Upper lobe of right lung (tissue), 1 donor: ENCODE results near the gene PTPRB. TPM values are rescaled to one million over a fixed set of nuclear protein-coding genes. Genes with fewer than 3 reads are reported as not detected.

Experiments
- ATAC-seq: fragments of 200-7000 bp; cut with Tn5 transposase; one replicate; pipeline ENCODE4 v1.9.1; 2020; ENCODE audit warnings: mild to moderate bottlenecking, moderate library complexity
- DNase-seq: peaks from one replicate; pipeline ENCODE4 v3.0.0-alpha.2; 2020
- H3K27ac ChIP-seq: fragments of 200-600 bp; one replicate; pipeline ENCODE4 v1.8.0; 2022
- H3K27me3 ChIP-seq: fragments of 200-600 bp; one replicate; pipeline ENCODE4 v1.8.0; 2022; ENCODE audit warnings: mild to moderate bottlenecking
- H3K36me3 ChIP-seq: fragments of 200-600 bp; one replicate; pipeline ENCODE4 v1.8.0; 2022
- H3K4me1 ChIP-seq: fragments of 200-600 bp; one replicate; pipeline ENCODE4 v1.8.0; 2022
- H3K4me3 ChIP-seq: fragments of 200-600 bp; one replicate; pipeline ENCODE4 v1.8.0; 2022; ENCODE audit warnings: mild to moderate bottlenecking
- H3K9me3 ChIP-seq: fragments of 200-600 bp; one replicate; pipeline ENCODE4 v1.8.0; 2022
- intact Hi-C: fragments of 100-400 bp; cut with DNase I; formaldehyde crosslinking; loops from one replicate; pipeline ENCODE4 v1.11.0; 2022
- total RNA-seq: library from RNA; stranded (reverse); fragmentation: NEBNext Ultra II Directional; extraction: Animal tissue kit (Norgen Biotek cat#: 25700); gene quantifications from one replicate; pipeline ENCODE4 v1.2.1, GENCODE V29; 2021
- TF ChIP-seq, protein P1 (sequence below): fragments of 200-600 bp; IDR thresholded peaks from one replicate; pipeline ENCODE4 v1.8.0; 2022; ENCODE audit warnings: antibody characterized with exemption
- donor health status: DM: no; HTN: yes; CAD: no; lungs with severe emphysema.

The PTPRB gene
- total RNA-seq, 1 donor from 2014 or later: 196 TPM

DNA sequence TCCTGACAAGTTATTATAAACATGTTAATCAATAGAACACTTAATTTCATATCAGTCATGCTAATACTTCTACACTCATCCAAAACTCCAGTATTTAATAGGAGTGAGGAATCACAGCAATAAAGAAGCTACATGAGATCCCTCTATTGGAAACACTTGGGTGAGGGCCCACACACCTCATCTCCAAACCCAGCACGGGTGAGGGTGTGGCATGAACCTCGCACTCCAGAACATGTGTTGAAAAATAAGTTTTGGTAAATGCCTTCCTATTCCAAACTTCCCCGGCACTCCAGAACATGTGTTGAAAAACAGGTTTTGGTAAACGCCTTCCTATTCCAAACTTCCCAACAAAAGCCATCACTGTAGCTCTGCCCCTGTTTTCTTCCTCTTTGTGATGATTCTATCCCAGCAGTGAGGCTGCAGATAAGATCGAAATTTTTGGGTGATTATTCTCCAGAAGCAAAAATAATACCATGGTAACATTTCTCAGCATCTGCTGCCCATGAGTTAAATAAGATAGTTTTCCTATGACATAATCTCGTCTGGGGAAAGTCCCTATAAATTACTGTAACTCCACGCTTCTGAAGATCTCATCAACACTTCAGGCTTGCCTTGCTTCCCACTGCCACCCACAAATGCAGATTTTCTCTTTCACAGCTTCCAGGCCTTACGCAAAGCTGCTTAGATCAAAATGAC lies 24.4 kb upstream of the PTPRB start:
- Histone ChIP-seq H3K36me3 (no peaks in the 10 kb centered on the region), H3K4me3 (no peak overlapping the region), H3K4me1 (no peaks in the 10 kb centered on the region), H3K27ac (peak overlapping the region; percentile 9), H3K27me3 (no peaks in the 10 kb centered on the region), H3K9me3 (no peaks in the 10 kb centered on the region)
- intact Hi-C loops: no loop called here
- TF ChIP-seq, protein P1, sequence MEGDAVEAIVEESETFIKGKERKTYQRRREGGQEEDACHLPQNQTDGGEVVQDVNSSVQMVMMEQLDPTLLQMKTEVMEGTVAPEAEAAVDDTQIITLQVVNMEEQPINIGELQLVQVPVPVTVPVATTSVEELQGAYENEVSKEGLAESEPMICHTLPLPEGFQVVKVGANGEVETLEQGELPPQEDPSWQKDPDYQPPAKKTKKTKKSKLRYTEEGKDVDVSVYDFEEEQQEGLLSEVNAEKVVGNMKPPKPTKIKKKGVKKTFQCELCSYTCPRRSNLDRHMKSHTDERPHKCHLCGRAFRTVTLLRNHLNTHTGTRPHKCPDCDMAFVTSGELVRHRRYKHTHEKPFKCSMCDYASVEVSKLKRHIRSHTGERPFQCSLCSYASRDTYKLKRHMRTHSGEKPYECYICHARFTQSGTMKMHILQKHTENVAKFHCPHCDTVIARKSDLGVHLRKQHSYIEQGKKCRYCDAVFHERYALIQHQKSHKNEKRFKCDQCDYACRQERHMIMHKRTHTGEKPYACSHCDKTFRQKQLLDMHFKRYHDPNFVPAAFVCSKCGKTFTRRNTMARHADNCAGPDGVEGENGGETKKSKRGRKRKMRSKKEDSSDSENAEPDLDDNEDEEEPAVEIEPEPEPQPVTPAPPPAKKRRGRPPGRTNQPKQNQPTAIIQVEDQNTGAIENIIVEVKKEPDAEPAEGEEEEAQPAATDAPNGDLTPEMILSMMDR: no peak
- ATAC-seq: no peak
- no peak for DNase-seq

DNA sequence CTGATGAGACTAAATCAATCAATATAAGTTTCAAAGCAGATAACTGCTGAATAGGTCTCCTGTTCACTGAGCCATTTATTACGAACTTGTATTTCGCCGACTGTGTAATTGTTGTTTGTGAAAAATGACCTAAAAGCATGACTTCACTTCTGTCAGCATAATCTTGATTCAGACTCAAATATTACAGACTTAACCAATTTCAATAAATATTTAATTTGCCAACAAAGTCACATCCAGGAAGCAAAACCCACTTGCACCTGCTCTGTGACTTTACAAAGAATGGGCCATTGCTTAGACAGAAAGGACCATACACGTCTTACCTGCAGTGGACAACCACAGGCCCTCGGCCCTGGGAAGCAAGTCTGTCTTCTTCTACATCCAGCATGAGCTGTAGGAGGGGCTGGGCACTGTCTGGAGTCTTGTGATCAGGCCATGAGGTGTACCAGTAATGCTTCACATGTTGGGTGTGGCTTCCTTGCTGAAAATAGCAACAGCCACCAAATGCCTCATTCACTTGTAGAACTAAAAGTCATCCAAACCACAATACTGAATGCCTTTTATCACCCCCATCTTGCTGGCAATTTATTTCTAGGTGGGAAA lies 23.5 kb upstream of the PTPRB start:
- Histone ChIP-seq H3K9me3 (no peaks in the 10 kb centered on the region), H3K4me1 (no peaks in the 10 kb centered on the region), H3K27me3 (no peaks in the 10 kb centered on the region), H3K4me3 (no peak overlapping the region), H3K27ac (no peak overlapping the region), H3K36me3 (no peaks in the 10 kb centered on the region)
- DNase-seq: no peak
- peak; percentile 59 for ATAC-seq
- intact Hi-C loops: no loop called here
- TF ChIP-seq, protein P1: no peak

DNA sequence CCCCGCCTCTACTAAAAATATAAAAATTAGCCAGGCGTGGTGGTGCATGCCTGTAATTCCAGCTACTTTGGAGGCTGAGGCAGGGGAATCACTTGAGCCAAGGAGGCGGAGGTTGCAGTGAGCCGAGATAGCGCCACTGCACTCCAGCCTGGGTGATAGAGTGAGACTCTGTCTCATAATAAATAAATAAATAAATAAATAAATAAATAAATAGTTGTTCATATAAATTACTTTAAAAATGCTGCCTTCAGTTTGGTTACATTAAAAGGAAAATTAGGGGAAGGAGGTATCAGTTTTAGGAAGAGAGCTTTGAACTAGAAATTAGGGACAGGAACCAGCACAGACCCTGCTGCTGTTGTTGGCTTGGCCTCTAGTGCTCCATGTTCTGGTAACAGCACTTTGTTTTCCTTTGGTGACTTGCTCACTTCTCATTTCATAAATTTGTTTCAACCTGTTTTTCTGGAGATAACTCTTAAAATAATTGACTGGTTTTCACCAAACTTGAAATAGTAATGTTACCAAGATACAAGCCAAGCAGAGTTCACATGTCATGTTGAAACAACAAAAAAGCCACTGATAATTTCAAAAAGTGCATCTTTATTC lies 22.9 kb upstream of the PTPRB start:
- DNase-seq (no peak), ATAC-seq (no peak)
- Histone ChIP-seq H3K27me3 (no peaks in the 10 kb centered on the region), H3K9me3 (no peaks in the 10 kb centered on the region), H3K27ac (no peak overlapping the region), H3K4me1 (no peaks in the 10 kb centered on the region), H3K36me3 (no peaks in the 10 kb centered on the region), H3K4me3 (no peak overlapping the region)
- intact Hi-C loops: no loop called here
- TF ChIP-seq, protein P1: no peak

DNA sequence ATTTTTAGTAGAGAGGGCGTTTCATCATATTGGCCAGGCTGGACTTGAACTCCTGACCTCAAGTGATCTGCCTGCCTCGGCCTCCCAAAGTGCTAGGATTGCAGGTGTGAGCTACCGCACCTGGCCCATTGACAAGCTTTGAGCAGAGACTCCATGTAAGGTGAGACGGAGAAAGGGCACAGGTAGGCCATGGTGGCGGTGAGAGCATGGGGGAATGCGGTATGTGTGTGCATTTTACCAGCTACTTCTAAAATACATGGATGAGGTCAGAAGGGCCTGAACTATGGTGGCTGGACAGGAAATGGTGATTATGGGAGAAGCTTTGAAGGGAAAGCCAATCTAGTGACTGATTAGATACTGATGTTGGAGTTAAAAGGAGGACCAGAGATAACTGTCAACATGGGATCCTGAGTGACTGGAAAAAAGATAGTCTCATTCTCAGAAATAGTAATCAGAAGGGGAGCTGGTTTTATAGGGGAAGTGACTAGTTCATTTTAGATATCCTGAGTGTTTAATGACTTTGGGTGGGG lies 21.9 kb upstream of the PTPRB start:
- intact Hi-C loops: no loop called here
- TF ChIP-seq, protein P1: no peak
- H3K9me3 ChIP-seq: no peaks in the 10 kb centered on the region
- no peaks in the 10 kb centered on the region for H3K4me1 ChIP-seq
- no peak for DNase-seq
- H3K27me3 ChIP-seq: no peaks in the 10 kb centered on the region
- no peaks in the 10 kb centered on the region for H3K36me3 ChIP-seq
- H3K4me3 ChIP-seq: no peak overlapping the region
- ATAC-seq: no peak
- H3K27ac ChIP-seq: no peak overlapping the region

DNA sequence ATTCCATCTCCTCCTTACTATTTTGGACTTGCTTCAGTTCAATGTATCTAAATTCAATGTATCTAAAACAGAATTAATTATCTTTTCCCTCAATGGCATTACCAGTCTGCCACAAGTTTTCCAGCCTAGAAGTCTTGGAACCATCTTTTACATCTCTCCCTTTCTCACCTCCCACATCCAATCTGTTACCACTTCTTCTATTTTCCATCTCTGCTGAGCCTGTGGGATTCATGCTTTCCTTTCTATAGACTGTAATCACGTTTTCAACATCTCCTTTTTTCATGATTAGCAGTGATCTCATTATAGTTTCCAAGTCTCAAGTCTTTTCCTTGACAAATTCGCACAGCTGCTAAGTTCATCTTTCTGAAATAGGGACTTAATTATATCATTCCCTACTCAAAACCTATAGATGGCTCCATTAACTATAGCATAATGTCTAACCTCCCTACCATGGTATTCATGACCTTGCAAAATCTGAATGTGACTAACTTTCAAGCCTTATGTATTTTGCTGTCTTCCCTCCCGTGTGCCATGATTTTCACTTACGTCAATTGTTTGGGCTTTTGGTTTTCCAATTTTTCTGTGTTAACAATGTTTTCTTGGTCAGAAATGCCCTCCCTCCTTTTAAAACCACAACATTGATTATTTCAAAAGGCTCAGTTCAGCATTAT lies 20.5 kb upstream of the PTPRB start:
- H3K27ac ChIP-seq: no peak overlapping the region
- H3K4me3 ChIP-seq: no peak overlapping the region
- DNase-seq (no peak), ATAC-seq (no peak)
- no peaks in the 10 kb centered on the region for H3K9me3 ChIP-seq
- no peaks in the 10 kb centered on the region for H3K36me3 ChIP-seq
- no peaks in the 10 kb centered on the region for H3K4me1 ChIP-seq
- no peaks in the 10 kb centered on the region for H3K27me3 ChIP-seq
- TF ChIP-seq, protein P1: no peak
- intact Hi-C loops: no loop called here
